ENCODE results near the gene PROSER3. TPM values are rescaled to one million over a fixed set of nuclear protein-coding genes. Genes with fewer than 3 reads are reported as not detected.

The PROSER3 gene
- total and polyA plus RNA-seq, 2 experiments from 2014 or later, result 12.2 to 26.5 TPM

DNA sequence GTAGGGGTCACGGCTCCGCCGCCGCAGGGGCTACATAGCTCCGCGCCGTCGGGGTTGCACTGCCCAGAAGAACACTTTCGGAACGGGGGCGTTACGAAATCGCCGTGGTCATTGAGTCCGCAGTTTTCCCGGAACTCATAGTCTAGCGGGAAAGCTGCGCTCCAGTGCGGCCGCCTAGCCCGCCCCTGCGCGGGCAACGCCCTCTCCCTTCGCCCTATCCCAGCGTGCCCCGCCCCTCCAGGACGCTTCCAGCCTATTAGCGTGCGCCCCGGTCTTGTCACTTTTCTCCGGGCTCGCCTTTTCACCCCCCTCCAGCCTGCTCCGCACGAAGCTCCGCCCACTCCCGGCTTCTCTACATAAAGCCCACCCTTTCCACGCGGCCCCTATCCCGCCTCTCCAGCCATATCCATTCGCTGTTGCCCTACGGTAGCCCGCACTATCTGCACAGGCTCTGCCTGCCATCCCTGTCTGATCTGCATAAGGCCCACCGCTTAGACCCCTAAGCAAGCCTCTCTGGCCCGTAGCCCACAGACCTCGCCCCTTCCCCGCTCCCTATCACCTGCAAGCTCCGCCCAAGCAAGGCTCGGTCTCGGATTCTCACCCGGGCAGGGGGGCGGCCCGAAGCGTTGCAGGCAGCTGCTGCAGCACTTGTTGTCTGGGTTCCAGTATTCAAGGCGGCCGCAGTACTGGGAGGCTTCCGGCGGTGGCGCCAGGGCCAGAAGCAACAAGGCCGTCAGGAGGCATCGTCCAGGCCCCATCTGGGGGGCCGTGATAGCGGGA lies 17.4 kb upstream of the PROSER3 start:
- DNase-seq (ENCODE audit: low spot score), result peak; percentile 99
- H2AFZ ChIP-seq, result peak overlapping the region; percentile 62
- peak overlapping the region; percentile 92 for H3K4me2 ChIP-seq
- TF ChIP-seq, protein P1, sequence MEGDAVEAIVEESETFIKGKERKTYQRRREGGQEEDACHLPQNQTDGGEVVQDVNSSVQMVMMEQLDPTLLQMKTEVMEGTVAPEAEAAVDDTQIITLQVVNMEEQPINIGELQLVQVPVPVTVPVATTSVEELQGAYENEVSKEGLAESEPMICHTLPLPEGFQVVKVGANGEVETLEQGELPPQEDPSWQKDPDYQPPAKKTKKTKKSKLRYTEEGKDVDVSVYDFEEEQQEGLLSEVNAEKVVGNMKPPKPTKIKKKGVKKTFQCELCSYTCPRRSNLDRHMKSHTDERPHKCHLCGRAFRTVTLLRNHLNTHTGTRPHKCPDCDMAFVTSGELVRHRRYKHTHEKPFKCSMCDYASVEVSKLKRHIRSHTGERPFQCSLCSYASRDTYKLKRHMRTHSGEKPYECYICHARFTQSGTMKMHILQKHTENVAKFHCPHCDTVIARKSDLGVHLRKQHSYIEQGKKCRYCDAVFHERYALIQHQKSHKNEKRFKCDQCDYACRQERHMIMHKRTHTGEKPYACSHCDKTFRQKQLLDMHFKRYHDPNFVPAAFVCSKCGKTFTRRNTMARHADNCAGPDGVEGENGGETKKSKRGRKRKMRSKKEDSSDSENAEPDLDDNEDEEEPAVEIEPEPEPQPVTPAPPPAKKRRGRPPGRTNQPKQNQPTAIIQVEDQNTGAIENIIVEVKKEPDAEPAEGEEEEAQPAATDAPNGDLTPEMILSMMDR (IDR thresholded peaks at IDR 0.05; ENCODE audit: poor library complexity), result no peak
- TF ChIP-seq EZH2 (IDR thresholded peaks at IDR 0.05; ENCODE audit: borderline replicate concordance) (no peak), EZH2phosphoT487 (IDR thresholded peaks at IDR 0.05; ENCODE audit: low read depth, severe bottlenecking, unreplicated experiment) (no peak)
- H3K9me2 ChIP-seq (replicated peaks; ENCODE audit: insufficient read depth), result no peaks in the 10 kb centered on the region
- no peaks in the 10 kb centered on the region for H4K20me1 ChIP-seq (ENCODE audit: insufficient read depth, poor library complexity, severe bottlenecking)
- no peaks in the 10 kb centered on the region for H3K27me3 ChIP-seq
- H3K36me3 ChIP-seq (replicated peaks; ENCODE audit: insufficient read depth, low read depth), result no peaks in the 10 kb centered on the region
- no peaks in the 10 kb centered on the region for H3K9me3 ChIP-seq (ENCODE audit: low read depth)
- H3K79me2 ChIP-seq, result no peaks in the 10 kb centered on the region
- WGBS (ENCODE audit: low lambda C conversion rate, missing lambda C conversion rate), result under 1% methylated on average over 62 of the region's 63 CpGs
- peak overlapping the region; percentile 47 for H3K4me3 ChIP-seq
- H3K4me1 ChIP-seq (ENCODE audit: insufficient read depth), result peaks cover 4% of the 10 kb centered on the region
- peak overlapping the region; percentile 50 for H3K27ac ChIP-seq

DNA sequence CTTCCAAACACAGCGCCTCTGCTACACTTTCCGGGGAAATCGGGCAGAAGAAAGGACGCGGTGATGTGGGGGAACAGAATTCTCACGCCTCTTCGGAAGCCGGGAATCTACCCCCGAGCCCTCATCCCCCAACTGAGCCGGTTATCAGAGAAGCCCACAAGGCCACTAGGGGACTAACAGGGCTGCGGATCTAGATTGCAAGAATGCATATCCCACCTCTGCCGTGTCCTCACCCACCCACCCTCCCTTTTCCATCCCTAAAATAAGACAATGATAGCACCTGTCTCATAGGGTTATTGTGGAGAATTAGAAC lies 16.8 kb upstream of the PROSER3 start:
- Histone ChIP-seq H4K20me1 (ENCODE audit: insufficient read depth, poor library complexity, severe bottlenecking) (no peaks in the 10 kb centered on the region), H3K27ac (peak overlapping the region; percentile 41), H3K4me3 (peak overlapping the region; percentile 28), H3K79me2 (peaks cover 5% of the 10 kb centered on the region), H3K4me2 (peak overlapping the region; percentile 92), H3K9me2 (replicated peaks; ENCODE audit: insufficient read depth) (no peaks in the 10 kb centered on the region), H3K4me1 (ENCODE audit: insufficient read depth) (peaks cover 6% of the 10 kb centered on the region), H3K9me3 (ENCODE audit: low read depth) (no peaks in the 10 kb centered on the region), H3K36me3 (replicated peaks; ENCODE audit: insufficient read depth, low read depth) (no peaks in the 10 kb centered on the region), H2AFZ (peak overlapping the region; percentile 62), H3K27me3 (no peaks in the 10 kb centered on the region)
- TF ChIP-seq EZH2 (IDR thresholded peaks at IDR 0.05; ENCODE audit: borderline replicate concordance) (no peak), EZH2phosphoT487 (IDR thresholded peaks at IDR 0.05; ENCODE audit: low read depth, severe bottlenecking, unreplicated experiment) (no peak)
- TF ChIP-seq, protein P1 (IDR thresholded peaks at IDR 0.05; ENCODE audit: poor library complexity), result no peak
- WGBS (ENCODE audit: low lambda C conversion rate, missing lambda C conversion rate), result 2% methylated on average over 12 of the region's 12 CpGs
- no peak for DNase-seq (ENCODE audit: low spot score)

DNA sequence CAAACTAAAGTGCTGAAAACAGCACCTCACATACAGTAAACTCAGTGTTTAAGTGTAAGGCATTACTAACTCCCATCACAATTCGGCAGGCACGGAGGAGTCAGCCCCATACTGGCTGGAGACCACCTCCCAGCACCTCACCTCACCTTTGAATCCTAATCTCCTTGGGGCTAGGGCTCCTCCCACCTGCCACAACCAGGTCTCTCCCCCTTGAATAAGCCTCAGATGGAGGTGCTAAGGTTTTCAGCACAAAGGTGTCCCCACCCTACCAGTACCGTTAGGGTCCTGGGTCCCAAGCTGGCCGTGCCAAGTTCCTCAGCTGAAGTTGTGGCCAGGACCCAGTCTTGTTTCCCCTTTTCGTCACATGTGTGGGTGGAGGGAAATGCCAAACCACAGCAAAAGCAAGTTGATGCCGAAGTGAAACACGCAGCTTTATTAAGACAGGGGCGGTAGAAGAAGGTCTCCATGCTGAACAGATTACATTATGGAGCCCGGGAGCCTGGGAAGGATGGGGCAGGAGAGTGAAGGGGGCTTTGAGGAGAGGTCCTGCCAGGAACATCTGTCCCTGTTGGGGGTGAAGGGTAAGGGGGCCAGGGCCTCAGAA lies 15.8 kb upstream of the PROSER3 start, which contains the start of gene IGFLR1:
Gene IGFLR1 (minus strand): TSS at position 332 of the 604 bp plus-strand sequence. CDS start 1,272 bp downstream, outside the sequence.
- TF ChIP-seq EZH2phosphoT487 (IDR thresholded peaks at IDR 0.05; ENCODE audit: low read depth, severe bottlenecking, unreplicated experiment) (no peak), EZH2 (IDR thresholded peaks at IDR 0.05; ENCODE audit: borderline replicate concordance) (no peak)
- TF ChIP-seq, protein P1 (IDR thresholded peaks at IDR 0.05; ENCODE audit: poor library complexity), result no peak

More for the DNA sequence above, 15.8 kb upstream of the PROSER3 start, which contains the start of gene IGFLR1:
- Histone ChIP-seq H3K36me3 (replicated peaks; ENCODE audit: insufficient read depth, low read depth) (no peaks in the 10 kb centered on the region), H2AFZ (no peak within 1 kb of the TSS), H3K4me3 (no peak within 1 kb of the TSS), H3K4me1 (ENCODE audit: insufficient read depth) (peaks cover 9% of the 10 kb centered on the region), H3K79me2 (peaks cover 15% of the 10 kb centered on the region), H4K20me1 (ENCODE audit: insufficient read depth, poor library complexity, severe bottlenecking) (no peaks in the 10 kb centered on the region), H3K9me3 (ENCODE audit: low read depth) (no peaks in the 10 kb centered on the region), H3K27ac (peak within 1 kb of the TSS; percentile 41), H3K27me3 (no peaks in the 10 kb centered on the region), H3K4me2 (peak within 1 kb of the TSS; percentile 92), H3K9me2 (replicated peaks; ENCODE audit: insufficient read depth) (no peaks in the 10 kb centered on the region)
- no peak for DNase-seq (ENCODE audit: low spot score)
- WGBS (ENCODE audit: low lambda C conversion rate, missing lambda C conversion rate), result 95% methylated on average over 9 of the region's 9 CpGs
